Uterus (tissue), 4 donors: ENCODE data around the gene ZNF8. TPM values are rescaled to one million over a fixed set of nuclear protein-coding genes. Genes with fewer than 3 reads are reported as not detected.

Experiments
- DNase-seq, 2 donors: peaks; one replicate each; pipeline ENCODE4 v3.0.0-alpha.2; 2019 to 2020
- H3K27ac ChIP-seq, 2 donors: fragments of 200-600 bp; sonication (generic); 1 replicate in 1 of 2; 2 replicates in 1 of 2; pipeline ENCODE4 v1.5.1; 2016 to 2018
- H3K27me3 ChIP-seq, 2 donors: fragments of 200-600 bp; sonication (generic); one replicate each; pipeline ENCODE4 v1.5.1; 2018 to 2019; ENCODE audit warnings: control low read depth in 1 of 2
- H3K36me3 ChIP-seq, 2 donors: fragments of 200-600 bp; sonication (generic); one replicate each; pipeline ENCODE4 v1.5.1; 2019; ENCODE audit warnings: control low read depth in 1 of 2
- H3K4me1 ChIP-seq, 2 donors: fragments of 200-600 bp; sonication (generic); one replicate each; pipeline ENCODE4 v1.5.1; 2018 to 2019; ENCODE audit warnings: control low read depth in 1 of 2
- H3K4me3 ChIP-seq, 2 donors: fragments of 200-600 bp; sonication (generic); 1 replicate in 1 of 2; 2 replicates in 1 of 2; pipeline ENCODE4 v1.5.1; 2018 to 2019; ENCODE audit warnings: mild to moderate bottlenecking in 1 of 2
- H3K9me3 ChIP-seq, 2 donors: fragments of 200-600 bp; sonication (generic); one replicate each; pipeline ENCODE4 v1.5.1; 2019; ENCODE audit warnings: control low read depth in 1 of 2
- POLR2A ChIP-seq, 2 donors: fragments of 450-650 bp; IDR thresholded peaks; one replicate each; pipeline ENCODE4 v1.6.1; 2016; ENCODE audit warnings: antibody characterized with exemption in 2 of 2, mild to moderate bottlenecking in 1 of 2, moderate library complexity in 1 of 2
- intact Hi-C: fragments of 100-400 bp; cut with DNase I; formaldehyde crosslinking; loops from one replicate; pipeline ENCODE4 v1.15.1; 2023; ENCODE audit warnings: low total_unique reads
- total RNA-seq, 4 donors: library from RNA; depleted of rRNA in 3 of 4; stranded (reverse); fragments of >200 nt in 3 of 4; gene quantifications; one replicate each; pipeline versions ENCODE4 v1.1.0 to v1.2.4, GENCODE V29; 2014 to 2023
- TF ChIP-seq, protein P1 (sequence below), 4 experiments: fragments of 200-600 bp in 2 of 4; fragments of 450-650 bp in 2 of 4; sonication (generic) in 2 of 4; IDR thresholded peaks; one replicate each; pipeline ENCODE4 v1.5.1; 2016 to 2019; ENCODE audit warnings: antibody characterized with exemption in 4 of 4, mild to moderate bottlenecking in 2 of 4, moderate library complexity in 1 of 4
- donor health status: DM: yes; HTN: yes; CAD: no.

ZNF8 gene
- total RNA-seq = 10 to 100 TPM in 1 of 4 donors, 1 to 10 TPM in 3; 1.8 to 10.8 (median 8.2) TPM

DNA sequence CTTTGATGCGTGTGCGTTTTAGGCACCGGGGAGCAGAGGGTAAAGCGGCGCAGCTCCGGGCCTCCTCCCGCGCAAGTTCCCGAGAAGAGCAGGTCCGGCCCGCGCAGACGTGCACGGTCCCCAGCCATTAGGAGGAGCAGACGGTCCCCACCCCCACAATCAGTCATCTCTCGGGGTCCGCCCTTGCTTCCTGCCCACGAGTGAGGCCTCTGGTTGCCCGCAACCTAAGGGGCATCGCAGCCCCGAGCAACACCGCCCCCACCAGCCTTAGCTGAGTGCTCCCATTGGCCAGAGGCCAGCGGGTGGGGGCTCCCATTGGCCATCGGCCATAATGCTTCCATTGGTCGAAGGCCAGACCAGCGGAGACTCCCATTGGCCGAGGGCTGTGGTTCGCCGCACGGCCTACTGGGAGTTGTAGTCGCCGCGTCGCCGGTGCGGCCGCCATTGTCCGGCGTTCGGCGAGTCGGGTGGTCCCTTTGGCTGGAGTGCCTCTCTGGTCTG is at the start of gene ZNF8:
Gene ZNF8, plus strand, starts transcription at position 415 of the 501 bp plus-strand sequence. CDS start 127 bp downstream, outside the sequence.
- TF ChIP-seq POLR2A (IDR thresholded peaks at IDR 0.05) = peak; percentile 25 to 70
- TF ChIP-seq, protein P1, sequence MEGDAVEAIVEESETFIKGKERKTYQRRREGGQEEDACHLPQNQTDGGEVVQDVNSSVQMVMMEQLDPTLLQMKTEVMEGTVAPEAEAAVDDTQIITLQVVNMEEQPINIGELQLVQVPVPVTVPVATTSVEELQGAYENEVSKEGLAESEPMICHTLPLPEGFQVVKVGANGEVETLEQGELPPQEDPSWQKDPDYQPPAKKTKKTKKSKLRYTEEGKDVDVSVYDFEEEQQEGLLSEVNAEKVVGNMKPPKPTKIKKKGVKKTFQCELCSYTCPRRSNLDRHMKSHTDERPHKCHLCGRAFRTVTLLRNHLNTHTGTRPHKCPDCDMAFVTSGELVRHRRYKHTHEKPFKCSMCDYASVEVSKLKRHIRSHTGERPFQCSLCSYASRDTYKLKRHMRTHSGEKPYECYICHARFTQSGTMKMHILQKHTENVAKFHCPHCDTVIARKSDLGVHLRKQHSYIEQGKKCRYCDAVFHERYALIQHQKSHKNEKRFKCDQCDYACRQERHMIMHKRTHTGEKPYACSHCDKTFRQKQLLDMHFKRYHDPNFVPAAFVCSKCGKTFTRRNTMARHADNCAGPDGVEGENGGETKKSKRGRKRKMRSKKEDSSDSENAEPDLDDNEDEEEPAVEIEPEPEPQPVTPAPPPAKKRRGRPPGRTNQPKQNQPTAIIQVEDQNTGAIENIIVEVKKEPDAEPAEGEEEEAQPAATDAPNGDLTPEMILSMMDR (IDR thresholded peaks at IDR 0.05) = peak in 3 of 4 experiments; percentile 12 to 32 (median 27)
- intact Hi-C loops = no loop called here
- Histone ChIP-seq H3K4me3 (peak within 1 kb of the TSS; percentile 84 to 91), H3K27me3 (no peaks in the 10 kb centered on the region), H3K27ac (peak within 1 kb of the TSS; percentile 81 to 87), H3K36me3 (no peaks in the 10 kb centered on the region), H3K9me3 (peaks cover 0 to 16% of the 10 kb centered on the region in 2 donors), H3K4me1 (no peaks in the 10 kb centered on the region)
- peak; percentile 96 to 98 for DNase-seq

DNA sequence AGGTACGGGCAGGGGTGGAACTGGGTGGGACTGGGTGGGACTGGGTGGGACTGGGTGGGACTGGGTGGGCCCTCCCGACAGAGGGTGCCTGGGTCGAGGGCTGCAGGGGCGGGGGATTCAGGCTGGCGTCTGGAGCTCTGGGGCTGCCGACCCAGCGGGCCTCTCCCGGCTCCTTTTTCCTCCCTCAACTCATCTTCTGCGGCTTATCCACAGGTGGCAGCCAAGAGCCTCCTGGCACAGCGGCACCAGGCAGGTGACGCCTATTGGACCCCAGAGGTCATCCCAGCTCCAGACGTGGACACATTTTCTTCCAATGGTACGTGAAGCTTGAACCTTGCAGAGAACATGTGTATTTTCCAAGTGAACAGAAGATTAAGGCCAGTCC is 49.5 kb upstream of the ZNF8 start:
- Histone ChIP-seq H3K4me1 (no peaks in the 10 kb centered on the region), H3K27me3 (no peaks in the 10 kb centered on the region), H3K27ac (peak overlapping the region; percentile 41 to 51), H3K9me3 (peaks cover 0 to 23% of the 10 kb centered on the region in 2 donors), H3K36me3 (no peaks in the 10 kb centered on the region), H3K4me3 (peak overlapping the region; percentile 56 to 60)
- intact Hi-C loops = no loop called here
- TF ChIP-seq POLR2A (IDR thresholded peaks at IDR 0.05) = no peak
- TF ChIP-seq, protein P1 (IDR thresholded peaks at IDR 0.05) = no peak
- no peak for DNase-seq

DNA sequence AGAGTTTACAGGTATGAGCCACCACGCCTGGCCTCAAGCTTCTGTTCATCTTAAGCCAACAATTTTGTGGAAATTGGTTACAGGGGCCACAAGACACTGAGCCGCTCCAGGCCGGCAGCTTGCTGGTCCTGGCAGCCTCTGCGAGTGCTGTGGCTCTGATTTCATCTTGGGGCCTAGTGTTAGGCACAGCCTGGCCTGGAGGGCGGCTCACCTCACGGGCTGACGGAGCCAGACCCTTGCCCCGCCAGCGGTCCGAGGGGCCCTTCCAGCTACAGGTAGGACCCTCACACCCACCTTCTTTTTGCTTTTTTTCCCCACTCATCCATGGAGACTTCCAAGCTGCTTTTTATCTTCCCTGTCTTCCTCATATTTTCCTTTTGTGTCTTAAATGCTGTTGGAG is 41.4 kb upstream of the ZNF8 start:
- TF ChIP-seq, protein P1 (IDR thresholded peaks at IDR 0.05) = no peak
- intact Hi-C loops = no loop called here
- DNase-seq = no peak
- Histone ChIP-seq H3K9me3 (peaks cover 0 to 82% of the 10 kb centered on the region in 2 donors), H3K27ac (no peak overlapping the region), H3K4me3 (no peak overlapping the region), H3K4me1 (no peaks in the 10 kb centered on the region), H3K36me3 (no peaks in the 10 kb centered on the region), H3K27me3 (no peaks in the 10 kb centered on the region)

DNA sequence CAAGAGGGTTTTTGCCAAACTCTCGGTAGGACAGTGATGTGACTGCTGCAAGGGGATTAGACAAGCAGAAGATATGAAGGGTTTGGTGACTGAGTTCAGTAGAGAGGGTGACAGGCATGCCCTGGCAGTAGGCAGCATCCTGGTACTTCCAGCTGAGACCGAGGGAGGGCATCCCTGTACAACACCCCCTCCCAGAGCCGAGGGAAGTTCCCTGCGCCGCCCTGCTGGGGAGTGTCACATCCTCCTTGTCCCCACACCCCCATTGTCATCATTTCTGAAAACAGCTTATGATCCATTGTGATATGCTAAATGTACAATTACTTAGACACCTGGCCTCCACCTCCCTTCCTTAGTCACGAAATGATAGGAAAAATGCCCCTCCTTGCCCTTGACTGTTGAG is 35.4 kb upstream of the ZNF8 start:
- H3K9me3 ChIP-seq = peaks cover 0 to 97% of the 10 kb centered on the region in 2 donors
- TF ChIP-seq, protein P1 (IDR thresholded peaks at IDR 0.05) = no peak
- TF ChIP-seq POLR2A (IDR thresholded peaks at IDR 0.05) = no peak
- no peak overlapping the region for H3K27ac ChIP-seq
- H3K4me1 ChIP-seq = no peaks in the 10 kb centered on the region
- no peak overlapping the region for H3K4me3 ChIP-seq
- no peaks in the 10 kb centered on the region for H3K27me3 ChIP-seq
- intact Hi-C loops = no loop called here
- H3K36me3 ChIP-seq = no peaks in the 10 kb centered on the region
- no peak for DNase-seq

DNA sequence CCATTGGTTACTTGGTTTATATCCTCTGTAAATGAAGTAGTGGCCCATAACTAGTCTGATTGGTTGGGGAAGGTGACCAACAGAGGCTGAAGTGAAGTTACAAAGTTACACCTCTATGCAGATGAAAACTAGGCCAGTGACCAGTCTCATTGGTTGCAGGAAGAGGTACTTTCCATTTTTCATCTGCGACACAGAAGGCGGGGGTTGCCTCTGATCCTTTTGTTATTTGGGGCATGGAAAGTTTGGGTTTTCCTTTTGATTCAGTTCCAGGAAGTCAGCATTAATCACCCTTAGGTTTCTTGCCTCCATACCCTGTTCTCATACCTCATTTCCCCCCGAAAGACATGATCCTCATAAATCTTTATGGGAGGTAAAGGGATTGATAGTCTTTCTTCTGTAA is 29.9 kb upstream of the ZNF8 start:
- Histone ChIP-seq H3K9me3 (peaks cover 0 to 100% of the 10 kb centered on the region in 2 donors), H3K27ac (no peak overlapping the region), H3K4me1 (no peaks in the 10 kb centered on the region), H3K4me3 (no peak overlapping the region), H3K27me3 (no peaks in the 10 kb centered on the region), H3K36me3 (no peaks in the 10 kb centered on the region)
- DNase-seq = no peak
- TF ChIP-seq, protein P1 (IDR thresholded peaks at IDR 0.05) = no peak
- TF ChIP-seq POLR2A (IDR thresholded peaks at IDR 0.05) = no peak
- intact Hi-C loops = no loop called here
